ENCODE measurements around the gene SH3PXD2A.

The SH3PXD2A gene

GRCh38 chr10:103593022-103593570 lies 262.3 kb downstream of the SH3PXD2A start:
- DNase-seq, result no peak

GRCh38 chr10:103592186-103593021 lies 263.0 kb downstream of the SH3PXD2A start:
- DNase-seq, result peak; percentile 9

DNA sequence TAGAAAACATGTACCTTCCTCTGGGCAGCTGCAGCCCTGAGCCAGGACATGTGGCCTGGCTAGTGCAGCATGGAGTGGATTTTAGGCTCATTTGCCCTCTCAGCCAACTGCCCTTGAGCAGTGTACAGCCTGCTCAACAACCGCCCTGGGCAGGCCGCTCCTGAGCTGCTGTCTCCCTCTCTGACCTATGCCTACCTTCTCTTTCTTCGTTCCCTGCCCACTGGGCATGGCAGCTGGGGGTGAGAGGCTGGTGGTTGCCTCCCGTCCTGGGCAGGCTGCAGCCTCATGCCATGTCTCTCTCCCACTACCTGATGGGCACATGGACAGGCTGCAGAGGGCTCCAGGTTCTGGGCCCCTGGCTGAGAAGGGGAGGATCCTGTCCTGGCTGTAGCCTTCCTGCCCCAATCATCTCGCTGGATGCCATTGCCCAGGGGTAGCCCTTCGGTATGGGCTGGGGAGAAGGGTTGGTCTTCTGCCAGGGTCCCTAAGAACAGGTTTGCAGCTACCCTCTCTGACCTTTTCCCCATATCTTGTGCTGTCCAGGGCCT lies 264.6 kb downstream of the SH3PXD2A start:
- DNase-seq, result no peak

GRCh38 chr10:103590060-103590459 lies 265.3 kb downstream of the SH3PXD2A start:
- no peak for DNase-seq

GRCh38 chr10:103589074-103589630 lies 266.2 kb downstream of the SH3PXD2A start:
- no peak for DNase-seq

DNA sequence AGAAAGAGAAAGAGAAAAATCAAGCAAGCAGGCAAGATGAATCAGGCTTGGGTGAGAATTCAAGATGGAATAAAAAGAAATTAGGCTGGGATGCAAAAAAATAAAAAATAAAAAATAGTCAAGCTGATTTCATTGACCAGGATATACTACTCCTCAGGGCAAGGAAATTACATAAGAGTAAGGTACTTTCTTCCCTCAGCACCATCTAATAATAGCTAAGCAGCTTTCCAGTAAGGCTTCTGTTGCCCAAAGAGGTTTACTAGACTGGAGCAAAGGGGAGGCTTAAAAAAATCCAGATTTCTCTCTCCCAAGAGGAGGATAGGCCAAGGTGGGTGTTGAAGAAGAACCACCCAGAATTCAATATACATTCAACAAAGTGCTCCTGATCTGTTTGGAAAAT lies 268.3 kb downstream of the SH3PXD2A start:
- DNase-seq, result no peak

GRCh38 chr10:103585011-103585405 lies 270.4 kb downstream of the SH3PXD2A start:
- DNase-seq, result no peak

- no peak for DNase-seq
Measured at GRCh38 chr10:103584216-103585010, 271.0 kb downstream of the SH3PXD2A start.

DNA sequence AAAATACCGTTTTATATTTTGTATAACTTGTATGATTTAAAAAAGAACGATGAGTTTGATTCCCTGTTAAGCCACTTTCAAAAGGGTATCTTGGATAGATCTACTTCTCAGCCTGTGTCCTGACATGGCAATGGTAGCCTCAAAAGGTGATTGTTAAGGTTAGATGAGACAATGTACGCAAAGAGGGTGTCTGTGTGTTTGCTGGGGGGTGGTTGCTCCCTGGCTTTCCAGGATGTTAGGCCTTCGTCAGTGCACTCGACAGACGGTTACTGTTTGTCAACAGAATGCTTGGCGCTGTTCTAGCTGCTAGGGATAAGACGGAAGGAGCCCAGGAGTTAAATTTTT lies 271.5 kb downstream of the SH3PXD2A start:
- no peak for DNase-seq

DNA sequence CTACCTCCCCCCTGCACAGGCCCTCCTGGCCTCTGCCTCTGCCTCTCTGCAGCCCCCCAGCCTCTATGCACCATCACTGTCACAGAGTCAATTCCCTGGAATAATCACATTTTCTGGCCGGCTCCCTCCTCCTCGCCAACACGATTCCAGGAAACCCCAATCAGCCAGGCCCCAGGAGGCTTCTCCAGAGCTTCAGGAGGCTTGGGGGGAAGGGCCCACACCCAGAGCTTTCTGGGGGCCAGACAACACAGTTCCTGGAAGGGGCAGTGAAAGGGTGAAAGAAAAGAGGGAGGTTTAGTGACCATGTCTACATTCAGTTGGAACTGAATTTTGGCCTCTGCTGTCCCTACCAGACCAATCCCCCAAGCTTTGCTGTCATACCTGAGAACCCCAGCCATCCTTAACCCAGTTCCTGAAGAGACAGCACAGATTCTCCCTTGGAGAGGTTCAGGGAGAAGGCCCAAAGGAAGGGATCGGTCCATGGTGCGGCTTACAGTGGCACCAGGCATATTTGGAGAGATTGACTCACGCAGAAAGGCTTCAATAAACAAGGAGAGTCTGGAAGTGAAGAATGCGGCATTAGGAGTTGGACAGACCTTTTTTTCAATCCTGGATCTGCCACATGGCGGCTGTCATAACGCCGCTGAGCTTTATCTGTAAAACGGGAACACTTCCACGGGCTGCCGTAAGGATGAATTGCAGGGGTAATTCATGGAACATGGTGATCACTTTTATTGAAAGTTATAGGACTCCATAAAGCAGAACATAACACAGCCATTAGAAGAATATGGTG lies 272.8 kb downstream of the SH3PXD2A start:
- no peak for DNase-seq

- no peak for DNase-seq
Measured at GRCh38 chr10:103581499-103581898, 273.9 kb downstream of the SH3PXD2A start.

DNA sequence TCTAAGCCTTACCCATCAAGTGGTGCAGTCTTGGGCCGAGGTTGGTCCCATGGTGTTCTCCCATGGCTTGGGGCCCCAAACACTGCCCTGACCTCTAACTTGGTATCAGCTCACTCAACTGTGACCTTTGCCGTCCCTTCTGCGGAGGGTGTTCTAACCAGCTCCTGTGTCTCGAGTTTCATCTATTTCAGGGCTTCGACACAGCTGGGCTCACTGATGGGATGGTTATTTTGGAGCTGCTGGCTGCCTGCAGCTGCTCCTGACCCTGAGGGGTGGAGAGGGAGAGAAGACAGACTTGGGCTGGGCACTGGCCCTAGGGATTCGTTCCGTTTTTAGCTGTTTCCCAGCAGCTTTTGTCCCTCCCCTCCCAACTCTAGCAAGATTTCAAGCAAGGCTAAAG lies 274.9 kb downstream of the SH3PXD2A start:
- DNase-seq, result no peak

DNA sequence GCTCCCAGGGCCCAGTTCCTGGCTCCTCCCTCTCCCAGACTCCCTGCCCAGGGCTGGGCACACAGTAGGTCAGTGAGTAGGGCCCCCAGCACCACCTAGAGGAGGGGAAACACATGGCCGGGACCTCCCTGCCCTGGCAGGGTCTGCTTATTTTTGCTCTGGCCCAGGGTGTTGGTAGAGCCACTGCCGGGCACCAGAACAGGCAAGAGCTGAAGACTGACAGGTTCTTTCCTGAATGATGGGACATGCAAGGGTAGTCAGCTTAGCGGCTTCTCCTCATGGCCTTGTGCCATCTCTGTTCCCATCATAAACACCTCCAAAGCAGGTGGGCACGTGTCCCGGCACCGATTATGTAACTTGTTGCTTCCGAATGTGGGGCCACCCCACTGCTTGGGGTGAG lies 275.4 kb downstream of the SH3PXD2A start:
- DNase-seq, result no peak

GRCh38 chr10:103578782-103579382 lies 276.5 kb downstream of the SH3PXD2A start:
- peak; percentile 34 for DNase-seq

- peak; percentile 66 for DNase-seq
Measured at GRCh38 chr10:103576862-103577261, 278.5 kb downstream of the SH3PXD2A start.

DNA sequence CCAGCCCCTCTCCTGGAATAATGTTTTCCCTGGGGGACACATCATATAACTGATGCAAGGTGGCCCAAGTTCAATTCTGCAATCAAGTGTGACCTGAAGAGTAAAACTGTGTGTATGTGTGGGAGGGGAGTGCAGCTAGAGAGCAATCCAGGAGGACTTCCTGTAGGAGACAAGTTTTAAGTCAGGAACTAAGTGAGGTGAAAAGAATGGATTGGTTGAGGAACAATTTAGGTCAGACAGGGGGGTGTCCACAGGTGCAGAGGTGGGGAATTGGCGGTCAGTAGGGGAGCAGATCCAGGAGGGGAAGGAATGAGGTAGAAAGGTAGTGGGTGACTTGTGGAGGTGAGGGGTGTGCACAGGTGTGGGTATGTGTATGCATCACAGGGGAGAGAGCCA lies 279.3 kb downstream of the SH3PXD2A start:
- DNase-seq, result no peak

- DNase-seq, result no peak
Measured at GRCh38 chr10:103575416-103576075, 279.8 kb downstream of the SH3PXD2A start.

DNA sequence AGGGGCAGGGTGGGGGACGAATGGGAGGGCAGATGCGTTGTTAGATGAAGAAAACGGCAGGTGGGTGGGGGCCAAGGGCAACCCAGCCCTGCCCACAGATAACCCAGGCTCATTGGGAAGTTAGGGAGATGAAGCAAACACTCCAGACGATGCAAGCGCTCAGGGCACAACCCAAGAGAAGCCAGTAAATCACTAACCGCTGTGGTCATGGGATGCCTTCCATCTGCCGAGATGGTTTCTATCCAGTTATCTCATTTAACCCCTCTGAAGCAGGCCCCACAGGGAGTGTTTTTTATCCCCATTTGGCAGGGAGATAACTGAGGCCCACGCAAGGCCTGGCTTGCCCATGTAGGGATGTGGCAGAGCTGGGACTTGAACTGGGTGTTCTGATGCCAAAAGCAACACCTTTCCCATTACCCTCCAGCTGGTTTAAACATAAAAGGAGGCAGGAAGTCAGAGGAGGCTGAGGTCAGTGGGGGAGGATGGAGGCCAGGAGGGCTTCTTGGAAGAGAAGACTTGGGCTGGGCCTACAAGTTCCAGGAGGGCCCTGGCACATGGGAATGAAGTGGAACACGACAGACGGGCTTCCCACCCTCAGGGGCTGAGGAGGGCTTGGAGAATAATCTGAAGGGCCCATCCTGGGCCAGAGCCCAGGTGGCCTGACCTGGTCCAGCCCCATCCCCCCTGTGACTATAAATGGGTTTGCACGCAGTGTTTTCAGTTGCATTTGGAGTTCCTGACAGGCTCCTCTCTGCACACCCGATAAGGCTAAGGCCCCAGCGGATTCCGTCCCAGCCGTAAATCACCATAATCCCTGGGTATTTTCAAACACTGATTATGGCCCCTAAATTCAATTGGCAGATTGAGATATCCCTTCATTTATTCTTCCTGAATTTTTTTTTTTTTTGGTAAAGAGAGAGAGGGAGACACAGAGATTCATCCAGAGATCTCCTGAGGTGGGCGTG lies 281.0 kb downstream of the SH3PXD2A start:
- DNase-seq, result no peak

DNA sequence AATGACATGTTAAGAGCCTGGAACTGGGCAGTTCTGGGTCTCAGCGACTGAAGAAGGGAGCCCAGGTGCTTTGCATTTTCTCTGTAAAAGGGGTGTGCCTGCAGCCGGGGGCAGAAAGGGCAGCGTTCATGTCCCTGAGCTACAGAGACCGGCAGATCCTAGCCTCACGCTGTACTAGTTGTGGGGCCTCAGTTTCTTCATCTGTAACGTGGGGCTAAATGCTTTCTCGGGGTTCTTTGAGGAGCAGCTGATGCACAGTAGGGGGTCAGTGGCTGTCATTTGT lies 282.2 kb downstream of the SH3PXD2A start:
- DNase-seq, result no peak

Data from SHP77 treated with DMSO at 0.1 percent for 48 hours (cell line).